ENCODE data around the gene IMPDH1. TPM values are rescaled to one million over a fixed set of nuclear protein-coding genes. Genes with fewer than 3 reads are reported as not detected.

Gene IMPDH1
- total and polyA plus RNA-seq, 12 donors = 9.3 to 32.8 (median 17.1) TPM

DNA sequence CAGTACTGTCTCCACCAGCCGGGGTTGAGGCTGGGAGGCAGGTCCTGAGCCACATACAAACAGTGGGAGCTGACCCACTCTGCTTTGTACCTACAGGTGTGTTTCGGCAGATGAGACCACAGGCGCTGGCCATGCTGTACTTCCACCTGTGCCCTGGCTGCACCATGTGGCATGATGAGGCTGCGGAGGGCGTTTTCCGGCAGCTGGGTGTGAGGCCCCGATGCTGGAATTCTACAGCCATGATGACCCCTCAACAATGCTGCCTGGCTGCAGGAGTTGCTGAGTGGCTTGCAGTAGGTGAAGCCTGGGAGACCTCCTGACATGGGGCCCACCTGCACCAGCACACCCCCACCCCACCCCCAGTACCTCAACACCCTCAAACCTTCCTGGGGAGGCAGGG is 18.0 kb downstream of the IMPDH1 start:
- H3K36me3 ChIP-seq = peaks cover 0 to 56% (median 8%) of the 10 kb centered on the region in 9 donors
- peaks cover 0 to 11% (median 5%) of the 10 kb centered on the region in 9 donors for H3K4me1 ChIP-seq
- WGBS, 2 donors = 96 to 98% methylated on average over 7 of the region's 7 CpGs
- H3K4me3 ChIP-seq = no peak overlapping the region
- TF ChIP-seq, protein P1, sequence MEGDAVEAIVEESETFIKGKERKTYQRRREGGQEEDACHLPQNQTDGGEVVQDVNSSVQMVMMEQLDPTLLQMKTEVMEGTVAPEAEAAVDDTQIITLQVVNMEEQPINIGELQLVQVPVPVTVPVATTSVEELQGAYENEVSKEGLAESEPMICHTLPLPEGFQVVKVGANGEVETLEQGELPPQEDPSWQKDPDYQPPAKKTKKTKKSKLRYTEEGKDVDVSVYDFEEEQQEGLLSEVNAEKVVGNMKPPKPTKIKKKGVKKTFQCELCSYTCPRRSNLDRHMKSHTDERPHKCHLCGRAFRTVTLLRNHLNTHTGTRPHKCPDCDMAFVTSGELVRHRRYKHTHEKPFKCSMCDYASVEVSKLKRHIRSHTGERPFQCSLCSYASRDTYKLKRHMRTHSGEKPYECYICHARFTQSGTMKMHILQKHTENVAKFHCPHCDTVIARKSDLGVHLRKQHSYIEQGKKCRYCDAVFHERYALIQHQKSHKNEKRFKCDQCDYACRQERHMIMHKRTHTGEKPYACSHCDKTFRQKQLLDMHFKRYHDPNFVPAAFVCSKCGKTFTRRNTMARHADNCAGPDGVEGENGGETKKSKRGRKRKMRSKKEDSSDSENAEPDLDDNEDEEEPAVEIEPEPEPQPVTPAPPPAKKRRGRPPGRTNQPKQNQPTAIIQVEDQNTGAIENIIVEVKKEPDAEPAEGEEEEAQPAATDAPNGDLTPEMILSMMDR (IDR thresholded peaks at IDR 0.05) = no peak
- no peak overlapping the region for H3K27ac ChIP-seq
- DNase-seq = no peak
- ATAC-seq = no peak
- intact Hi-C loops (cut with DNase I) = no loop called here
- no peaks in the 10 kb centered on the region for H3K9me3 ChIP-seq
- peaks cover 0 to 7% (median 0%) of the 10 kb centered on the region in 7 donors for H3K27me3 ChIP-seq

DNA sequence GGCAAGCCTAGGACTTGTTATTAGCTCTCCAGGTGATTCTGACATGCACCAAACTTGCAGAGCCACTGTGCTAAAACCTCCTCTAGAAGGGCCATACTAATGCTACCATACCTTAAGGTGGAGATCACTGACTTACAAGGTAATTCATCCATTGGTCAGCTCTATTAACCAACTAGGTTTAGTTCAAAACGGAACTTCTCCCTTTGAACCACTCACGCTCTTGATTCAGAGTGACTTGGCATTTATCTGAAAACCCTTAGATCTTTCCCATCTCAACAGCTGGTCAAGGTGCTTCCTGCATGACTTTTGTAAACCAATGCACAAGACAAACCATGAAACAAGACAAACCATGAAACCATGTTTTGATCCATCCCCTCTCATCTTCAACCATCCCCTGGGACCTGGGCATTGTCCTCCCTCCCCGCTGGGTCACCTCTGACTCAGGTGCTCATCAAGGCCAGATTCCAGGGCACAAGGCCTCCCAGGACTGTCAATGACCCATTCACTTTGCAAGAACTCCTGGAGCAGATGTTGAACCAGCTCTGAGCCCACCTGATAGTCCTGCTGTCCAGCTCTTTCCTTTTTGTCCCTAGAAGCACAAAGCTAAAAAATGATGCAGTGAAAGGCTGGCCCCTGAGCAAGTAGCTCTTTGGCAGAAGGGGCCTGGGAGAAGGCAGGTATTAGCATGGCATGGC is 18.8 kb downstream of the IMPDH1 start:
- DNase-seq = no peak
- ATAC-seq = no peak
- H3K36me3 ChIP-seq = peaks cover 0 to 48% (median 8%) of the 10 kb centered on the region in 9 donors
- H3K27ac ChIP-seq = no peak overlapping the region
- WGBS, 2 donors = 80 to 89% methylated on average over 3 of the region's 3 CpGs
- H3K27me3 ChIP-seq = peaks cover 0 to 7% (median 0%) of the 10 kb centered on the region in 7 donors
- intact Hi-C loops (cut with DNase I) = no loop called here
- H3K4me3 ChIP-seq = no peak overlapping the region
- peaks cover 0 to 11% (median 5%) of the 10 kb centered on the region in 9 donors for H3K4me1 ChIP-seq
- no peaks in the 10 kb centered on the region for H3K9me3 ChIP-seq
- TF ChIP-seq, protein P1 (IDR thresholded peaks at IDR 0.05) = no peak

DNA sequence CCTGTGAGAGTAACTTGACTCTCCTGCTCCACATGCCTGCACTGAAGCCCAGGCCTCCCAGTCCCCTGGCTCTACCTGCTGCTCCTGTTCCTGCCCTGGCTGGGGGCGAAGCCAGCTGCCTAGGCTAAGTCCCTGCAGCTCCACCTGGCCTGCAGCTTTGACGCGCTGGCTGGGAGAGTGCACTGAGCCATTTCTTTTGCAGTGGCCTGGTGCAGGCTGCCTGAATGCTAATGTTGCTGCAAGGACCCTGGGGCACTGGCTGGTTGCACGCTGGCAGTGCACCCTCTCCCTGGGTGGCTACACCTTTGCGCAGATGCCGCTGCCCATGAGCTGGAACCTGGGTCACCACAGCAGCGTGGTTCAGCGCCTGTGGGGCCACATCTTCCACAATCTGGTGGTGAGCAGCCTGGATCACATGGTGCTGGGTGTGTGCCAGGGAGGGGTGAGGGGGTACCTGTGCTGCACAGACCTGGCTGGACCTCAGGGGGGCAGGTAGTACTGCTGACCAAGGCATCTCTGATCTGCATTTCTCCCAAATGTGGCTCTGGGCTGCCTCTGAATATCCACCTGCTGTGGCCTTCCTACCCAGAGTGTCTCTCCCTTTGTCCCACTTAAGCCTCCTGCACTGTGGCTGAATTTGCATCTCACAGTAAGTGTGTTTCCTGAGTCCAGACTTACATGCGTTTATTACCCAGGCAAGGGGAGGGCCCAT is 20.0 kb downstream of the IMPDH1 start:
- no peak overlapping the region for H3K4me3 ChIP-seq
- peaks cover 0 to 7% (median 0%) of the 10 kb centered on the region in 7 donors for H3K27me3 ChIP-seq
- peak in 1 of 8 donors; percentile 11 for ATAC-seq
- H3K36me3 ChIP-seq = peaks cover 0 to 35% (median 8%) of the 10 kb centered on the region in 9 donors
- H3K27ac ChIP-seq = no peak overlapping the region
- DNase-seq = no peak
- no peaks in the 10 kb centered on the region for H3K9me3 ChIP-seq
- TF ChIP-seq, protein P1 (IDR thresholded peaks at IDR 0.05) = no peak
- WGBS, 2 donors = 79 to 87% methylated on average over 9 of the region's 9 CpGs
- H3K4me1 ChIP-seq = peaks cover 0 to 11% (median 5%) of the 10 kb centered on the region in 9 donors
- intact Hi-C loops (cut with DNase I) = loop anchor here in 3 of 10 donors (1.0 to 5.0 kb wide), 2 partner anchors 39 to 42 kb away; no protein-coding TSS in a partner anchor

DNA sequence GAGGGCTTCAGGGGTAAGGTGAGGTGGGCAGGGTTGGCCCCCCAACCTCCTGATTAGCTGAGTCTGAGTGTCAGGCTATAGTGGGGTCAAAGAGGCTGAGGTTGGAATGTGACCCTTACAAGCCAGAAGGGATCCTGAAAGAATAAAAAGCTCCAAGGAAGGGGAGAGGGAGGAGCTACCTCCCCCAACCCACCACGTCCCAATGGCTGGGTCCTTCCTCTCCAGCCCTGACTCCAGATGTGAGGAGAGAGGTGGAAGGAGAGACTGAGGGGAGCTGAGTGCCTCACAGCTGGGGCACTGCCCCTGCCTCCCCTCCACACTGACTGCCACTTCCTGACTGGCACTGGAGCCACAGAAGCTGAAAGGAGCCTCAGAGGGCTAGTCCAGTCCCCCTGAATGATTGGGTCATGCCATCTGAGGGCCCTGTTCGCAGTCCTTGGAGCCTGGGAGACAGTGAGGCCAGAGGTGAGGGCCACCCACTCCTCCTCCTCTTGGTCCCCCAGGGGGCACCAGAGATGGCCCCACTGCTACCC is 20.6 kb downstream of the IMPDH1 start:
- no peaks in the 10 kb centered on the region for H3K9me3 ChIP-seq
- no peak for DNase-seq
- H3K36me3 ChIP-seq = peaks cover 0 to 29% (median 6%) of the 10 kb centered on the region in 9 donors
- peaks cover 0 to 7% (median 0%) of the 10 kb centered on the region in 7 donors for H3K27me3 ChIP-seq
- 42 to 55% methylated on average over 2 of the region's 2 CpGs for WGBS, 2 donors
- peaks cover 0 to 11% (median 5%) of the 10 kb centered on the region in 9 donors for H3K4me1 ChIP-seq
- peak in 1 of 8 donors; percentile 6 for ATAC-seq
- intact Hi-C loops (cut with DNase I) = loop anchor here in 3 of 10 donors (1.0 to 5.0 kb wide), 2 partner anchors 39 to 42 kb away; no protein-coding TSS in a partner anchor
- TF ChIP-seq, protein P1 (IDR thresholded peaks at IDR 0.05) = no peak
- no peak overlapping the region for H3K4me3 ChIP-seq
- no peak overlapping the region for H3K27ac ChIP-seq
